Measurements from ENCODE around the gene TMCO4.

The TMCO4 gene

GRCh38 chr1:19725606-19726005 is 74.1 kb downstream of the TMCO4 start:
- no peaks in the 10 kb centered on the region for H3K79me2 ChIP-seq (ENCODE audit: insufficient read depth, low read length)
- H3K4me2 ChIP-seq (ENCODE audit: low read length): no peak overlapping the region
- H3K4me3 ChIP-seq (ENCODE audit: low read depth, low read length, poor library complexity, severe bottlenecking): no peak overlapping the region
- H3K27me3 ChIP-seq (ENCODE audit: insufficient read depth, low read length): no peaks in the 10 kb centered on the region
- no peaks in the 10 kb centered on the region for H3K9me3 ChIP-seq (ENCODE audit: low read length)
- H3K36me3 ChIP-seq (ENCODE audit: insufficient read depth, low read length): no peaks in the 10 kb centered on the region
- no peaks in the 10 kb centered on the region for H3K9me2 ChIP-seq (ENCODE audit: low read depth, low read length)
- no peaks in the 10 kb centered on the region for H3F3A ChIP-seq (ENCODE audit: insufficient read depth, low read length)
- H3K9ac ChIP-seq (ENCODE audit: low read length): no peak overlapping the region
- no peak overlapping the region for H3K27ac ChIP-seq (ENCODE audit: low read depth, low read length, poor library complexity, severe bottlenecking)
- H4K20me1 ChIP-seq (ENCODE audit: insufficient read depth, low read length): no peaks in the 10 kb centered on the region
- H2AFZ ChIP-seq (ENCODE audit: low read length): no peak overlapping the region
- H3K4me1 ChIP-seq (ENCODE audit: insufficient read depth, low read length, severe bottlenecking): no peaks in the 10 kb centered on the region
- TF ChIP-seq, protein P1, sequence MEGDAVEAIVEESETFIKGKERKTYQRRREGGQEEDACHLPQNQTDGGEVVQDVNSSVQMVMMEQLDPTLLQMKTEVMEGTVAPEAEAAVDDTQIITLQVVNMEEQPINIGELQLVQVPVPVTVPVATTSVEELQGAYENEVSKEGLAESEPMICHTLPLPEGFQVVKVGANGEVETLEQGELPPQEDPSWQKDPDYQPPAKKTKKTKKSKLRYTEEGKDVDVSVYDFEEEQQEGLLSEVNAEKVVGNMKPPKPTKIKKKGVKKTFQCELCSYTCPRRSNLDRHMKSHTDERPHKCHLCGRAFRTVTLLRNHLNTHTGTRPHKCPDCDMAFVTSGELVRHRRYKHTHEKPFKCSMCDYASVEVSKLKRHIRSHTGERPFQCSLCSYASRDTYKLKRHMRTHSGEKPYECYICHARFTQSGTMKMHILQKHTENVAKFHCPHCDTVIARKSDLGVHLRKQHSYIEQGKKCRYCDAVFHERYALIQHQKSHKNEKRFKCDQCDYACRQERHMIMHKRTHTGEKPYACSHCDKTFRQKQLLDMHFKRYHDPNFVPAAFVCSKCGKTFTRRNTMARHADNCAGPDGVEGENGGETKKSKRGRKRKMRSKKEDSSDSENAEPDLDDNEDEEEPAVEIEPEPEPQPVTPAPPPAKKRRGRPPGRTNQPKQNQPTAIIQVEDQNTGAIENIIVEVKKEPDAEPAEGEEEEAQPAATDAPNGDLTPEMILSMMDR (IDR thresholded peaks at IDR 0.05; ENCODE audit: low read length): no peak
- no peak for TF ChIP-seq EZH2 (IDR thresholded peaks at IDR 0.05; ENCODE audit: borderline replicate concordance, low read length)

DNA sequence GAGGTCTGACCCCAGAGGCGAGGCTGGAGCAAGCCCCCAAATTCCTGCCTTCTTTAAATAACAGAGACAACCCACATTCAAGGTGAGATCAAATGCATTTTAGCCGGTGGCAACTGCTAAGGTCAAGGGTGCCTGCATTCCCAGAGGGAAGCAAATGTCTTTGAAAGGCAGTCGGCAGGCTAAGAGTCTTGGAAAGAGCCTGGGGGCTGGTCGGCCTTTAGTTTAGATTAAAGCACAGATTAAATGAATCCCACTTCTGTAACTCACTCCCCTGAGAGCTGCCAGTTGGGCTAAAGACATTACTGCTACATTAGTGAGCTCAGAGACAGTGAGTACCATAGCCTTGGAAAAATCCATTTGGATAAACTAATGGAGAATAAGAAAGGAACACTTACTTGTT is 75.8 kb downstream of the TMCO4 start:
- no peak overlapping the region for H3K9ac ChIP-seq (ENCODE audit: low read length)
- no peak overlapping the region for H3K4me2 ChIP-seq (ENCODE audit: low read length)
- no peaks in the 10 kb centered on the region for H4K20me1 ChIP-seq (ENCODE audit: insufficient read depth, low read length)
- H3K9me3 ChIP-seq (ENCODE audit: low read length): no peaks in the 10 kb centered on the region
- H3K36me3 ChIP-seq (ENCODE audit: insufficient read depth, low read length): no peaks in the 10 kb centered on the region
- no peak overlapping the region for H2AFZ ChIP-seq (ENCODE audit: low read length)
- no peaks in the 10 kb centered on the region for H3K79me2 ChIP-seq (ENCODE audit: insufficient read depth, low read length)
- TF ChIP-seq EZH2 (IDR thresholded peaks at IDR 0.05; ENCODE audit: borderline replicate concordance, low read length): no peak
- TF ChIP-seq, protein P1 (IDR thresholded peaks at IDR 0.05; ENCODE audit: low read length): no peak
- no peaks in the 10 kb centered on the region for H3K27me3 ChIP-seq (ENCODE audit: insufficient read depth, low read length)
- H3K4me1 ChIP-seq (ENCODE audit: insufficient read depth, low read length, severe bottlenecking): no peaks in the 10 kb centered on the region
- H3F3A ChIP-seq (ENCODE audit: insufficient read depth, low read length): no peaks in the 10 kb centered on the region
- H3K27ac ChIP-seq (ENCODE audit: low read depth, low read length, poor library complexity, severe bottlenecking): no peak overlapping the region
- H3K4me3 ChIP-seq (ENCODE audit: low read depth, low read length, poor library complexity, severe bottlenecking): no peak overlapping the region
- no peaks in the 10 kb centered on the region for H3K9me2 ChIP-seq (ENCODE audit: low read depth, low read length)

GRCh38 chr1:19720973-19721372 is 78.7 kb downstream of the TMCO4 start:
- H3K27me3 ChIP-seq (ENCODE audit: insufficient read depth, low read length): no peaks in the 10 kb centered on the region
- H4K20me1 ChIP-seq (ENCODE audit: insufficient read depth, low read length): no peaks in the 10 kb centered on the region
- TF ChIP-seq, protein P1 (IDR thresholded peaks at IDR 0.05; ENCODE audit: low read length): no peak
- no peak for TF ChIP-seq EZH2 (IDR thresholded peaks at IDR 0.05; ENCODE audit: borderline replicate concordance, low read length)
- H3K27ac ChIP-seq (ENCODE audit: low read depth, low read length, poor library complexity, severe bottlenecking): no peak overlapping the region
- H3K79me2 ChIP-seq (ENCODE audit: insufficient read depth, low read length): no peaks in the 10 kb centered on the region
- no peaks in the 10 kb centered on the region for H3K4me1 ChIP-seq (ENCODE audit: insufficient read depth, low read length, severe bottlenecking)
- no peak overlapping the region for H3K9ac ChIP-seq (ENCODE audit: low read length)
- no peak overlapping the region for H2AFZ ChIP-seq (ENCODE audit: low read length)
- no peaks in the 10 kb centered on the region for H3K9me2 ChIP-seq (ENCODE audit: low read depth, low read length)
- H3F3A ChIP-seq (ENCODE audit: insufficient read depth, low read length): no peaks in the 10 kb centered on the region
- no peak overlapping the region for H3K4me2 ChIP-seq (ENCODE audit: low read length)
- H3K9me3 ChIP-seq (ENCODE audit: low read length): no peaks in the 10 kb centered on the region
- no peak overlapping the region for H3K4me3 ChIP-seq (ENCODE audit: low read depth, low read length, poor library complexity, severe bottlenecking)
- no peaks in the 10 kb centered on the region for H3K36me3 ChIP-seq (ENCODE audit: insufficient read depth, low read length)
